Stimulated activated CD4-positive, alpha-beta T cell treated with anti-CD3 and anti-CD28 coated beads, Interleukin-1b, Interleukin-23, amount 100 ng/mL, for 1 hour (primary cell): ENCODE results near the gene PRR20D.
"Not testable (repeated sequence)": the region's sequence is repeated elsewhere in the genome, so short reads cannot be mapped to it uniquely, and the experiment has no call there.

Experiments used
- DNase-seq, 2 donors: peaks; one replicate each; pipeline ENCODE4 v3.0.0-alpha.2; 2020; ENCODE audit warnings: low read depth in 2 of 2

PRR20D gene

DNA sequence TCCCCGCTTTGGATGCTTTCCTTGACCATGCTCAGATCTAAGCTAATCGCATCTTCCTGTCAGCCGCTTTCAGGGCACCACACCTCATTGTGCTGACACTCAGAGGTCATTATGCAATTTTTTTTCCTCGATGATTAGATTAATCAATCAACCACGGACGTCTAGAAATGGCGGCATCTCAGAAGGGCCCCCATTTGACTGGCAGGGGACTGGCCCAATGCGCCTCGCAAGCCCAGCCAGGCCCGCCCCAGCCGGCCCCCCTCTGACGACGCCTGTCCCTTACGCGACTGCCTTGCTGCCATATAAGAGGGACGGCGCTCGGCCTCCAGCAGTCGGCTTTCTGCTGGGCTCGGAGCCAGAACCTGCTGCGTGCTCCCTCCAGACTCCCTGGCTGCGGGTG, at the start of gene PRR20D:
TSS of gene PRR20D (plus strand) at position 301 of the 400 bp plus-strand sequence. CDS start 387 bp downstream, outside the sequence.
- not testable (repeated sequence) for DNase-seq

DNA sequence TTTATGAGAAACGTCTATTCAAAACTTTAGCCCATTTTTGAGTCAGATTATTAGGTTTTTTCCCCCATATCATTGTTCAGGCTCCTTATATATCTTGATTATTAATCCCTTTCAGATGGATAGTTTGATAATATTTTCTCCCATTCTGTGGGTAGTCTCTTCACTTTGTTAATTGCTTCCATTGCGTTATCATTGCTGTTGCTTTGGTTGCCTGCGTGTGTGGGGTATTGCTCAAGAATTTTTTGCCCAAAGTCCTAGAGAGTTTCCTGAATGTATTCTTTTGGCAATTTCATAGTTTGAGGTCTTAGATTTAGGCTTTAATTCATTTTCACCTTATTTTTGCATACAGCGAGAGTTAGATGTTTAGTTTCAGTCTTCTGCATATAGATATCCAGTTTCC, 45.5 kb upstream of the PRR20D start:
- DNase-seq = no peak

DNA sequence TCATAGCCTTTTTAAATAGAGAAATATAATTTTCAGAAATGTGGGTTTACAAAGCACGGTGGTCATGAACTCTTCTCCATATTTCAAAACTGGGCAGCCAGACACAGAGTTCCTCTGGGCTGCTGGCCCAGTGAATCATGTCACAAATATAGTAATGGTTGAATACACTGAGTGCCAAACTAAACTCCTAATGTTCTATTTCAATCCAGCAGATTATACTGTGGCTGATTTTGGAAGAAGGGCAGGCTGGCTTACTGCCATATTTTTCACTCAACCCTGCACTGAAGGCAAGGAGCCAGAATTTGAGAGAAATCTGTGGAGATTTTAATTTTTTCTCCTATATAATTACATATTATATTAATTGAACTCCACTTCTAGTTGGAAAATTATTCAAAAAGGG, 36.8 kb upstream of the PRR20D start:
- no peak for DNase-seq

DNA sequence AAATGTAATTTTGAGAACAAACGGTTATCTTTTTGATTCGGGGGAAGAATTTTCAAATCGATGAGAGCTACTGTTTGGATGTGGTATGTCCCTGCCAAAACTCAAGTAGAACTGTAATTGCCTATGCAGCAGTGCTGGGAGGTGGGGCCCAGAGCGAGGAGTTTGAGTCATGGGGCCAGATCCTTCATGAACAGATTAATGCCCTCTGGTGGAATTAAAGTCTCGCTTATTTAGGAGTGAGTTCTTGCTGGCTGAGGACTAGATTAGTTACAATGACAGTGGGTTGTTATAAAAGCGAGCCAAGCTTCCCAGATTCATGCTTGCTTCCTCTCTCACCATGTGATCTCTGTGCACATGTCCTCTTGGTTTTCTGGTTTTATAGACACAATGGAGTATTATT, 31.5 kb upstream of the PRR20D start:
- DNase-seq = no peak

DNA sequence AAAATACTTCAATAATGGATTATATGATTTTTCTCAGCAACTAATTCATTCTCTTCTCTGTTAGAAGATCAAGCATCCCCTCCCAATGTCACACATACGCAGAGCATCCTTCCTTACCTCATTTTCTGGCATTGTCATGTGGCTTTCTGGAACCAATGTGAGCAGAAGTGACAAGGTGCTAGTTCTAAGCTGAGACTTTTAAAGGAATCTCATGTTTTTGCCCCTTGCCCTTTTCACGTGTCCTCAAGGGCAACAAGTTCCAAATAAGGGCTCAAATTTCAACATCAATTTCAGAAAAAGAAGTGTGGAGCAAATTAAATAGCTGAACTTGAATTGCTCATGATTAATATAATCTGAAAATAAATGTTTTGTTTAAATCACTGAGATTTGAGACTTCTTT, 24.3 kb upstream of the PRR20D start:
- DNase-seq = no peak

DNA sequence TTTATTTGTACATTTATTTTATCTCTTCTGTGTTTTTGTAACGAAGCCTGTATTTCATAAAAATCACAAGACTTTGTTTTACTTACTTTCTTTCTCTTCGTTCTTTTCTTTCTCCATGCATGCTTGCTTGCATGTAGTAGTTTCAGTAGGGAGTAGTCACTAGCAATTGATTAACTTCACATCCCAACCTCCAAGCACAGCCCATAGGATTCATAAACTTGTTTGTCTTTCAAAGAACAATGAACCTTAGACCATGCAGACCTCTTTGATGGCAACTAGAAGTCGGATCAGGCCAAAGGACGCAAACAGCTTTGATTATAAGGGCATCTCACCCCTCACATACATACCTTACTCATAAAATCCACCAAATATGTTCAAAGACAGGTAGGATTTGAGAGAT, 22.8 kb upstream of the PRR20D start:
- DNase-seq = no peak

DNA sequence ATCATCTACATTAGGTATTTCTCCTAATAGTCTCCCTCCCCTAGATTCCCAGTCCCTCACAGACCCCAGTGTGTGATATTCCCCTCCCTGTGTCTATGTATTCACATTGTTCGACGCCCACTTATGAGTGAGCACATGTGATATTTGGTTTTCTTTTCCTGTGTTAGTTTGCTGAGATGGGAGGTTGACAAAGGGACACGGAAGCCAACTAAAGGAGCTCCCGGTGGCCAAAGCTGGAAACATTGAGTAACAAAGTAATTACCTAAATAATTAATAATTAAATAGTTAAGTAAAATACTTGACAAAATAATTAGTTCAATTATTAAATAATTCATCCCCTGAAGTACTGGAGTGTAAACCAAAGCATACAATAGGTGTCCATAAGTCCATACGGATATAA, 21.4 kb upstream of the PRR20D start:
- no peak for DNase-seq

DNA sequence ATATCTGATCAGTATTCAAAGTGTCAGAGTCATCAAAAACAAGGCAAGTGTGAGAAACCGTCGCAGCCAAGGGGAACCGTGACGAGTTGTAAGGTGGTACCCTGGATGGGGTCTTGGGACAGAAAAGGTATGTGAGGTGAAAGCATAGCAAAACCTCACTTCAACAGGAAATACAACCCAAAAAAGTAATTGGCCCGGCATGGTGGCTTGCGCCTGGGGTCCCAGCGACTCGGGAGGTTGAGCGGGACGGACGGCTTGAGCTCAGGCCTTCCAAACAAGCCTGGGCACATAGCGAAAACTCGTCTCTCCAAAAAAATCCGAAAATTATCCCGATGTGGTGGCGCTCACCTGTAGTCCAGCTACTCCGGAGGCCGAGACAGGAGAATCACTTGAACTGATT, 20.7 kb upstream of the PRR20D start:
- not testable (repeated sequence) for DNase-seq

DNA sequence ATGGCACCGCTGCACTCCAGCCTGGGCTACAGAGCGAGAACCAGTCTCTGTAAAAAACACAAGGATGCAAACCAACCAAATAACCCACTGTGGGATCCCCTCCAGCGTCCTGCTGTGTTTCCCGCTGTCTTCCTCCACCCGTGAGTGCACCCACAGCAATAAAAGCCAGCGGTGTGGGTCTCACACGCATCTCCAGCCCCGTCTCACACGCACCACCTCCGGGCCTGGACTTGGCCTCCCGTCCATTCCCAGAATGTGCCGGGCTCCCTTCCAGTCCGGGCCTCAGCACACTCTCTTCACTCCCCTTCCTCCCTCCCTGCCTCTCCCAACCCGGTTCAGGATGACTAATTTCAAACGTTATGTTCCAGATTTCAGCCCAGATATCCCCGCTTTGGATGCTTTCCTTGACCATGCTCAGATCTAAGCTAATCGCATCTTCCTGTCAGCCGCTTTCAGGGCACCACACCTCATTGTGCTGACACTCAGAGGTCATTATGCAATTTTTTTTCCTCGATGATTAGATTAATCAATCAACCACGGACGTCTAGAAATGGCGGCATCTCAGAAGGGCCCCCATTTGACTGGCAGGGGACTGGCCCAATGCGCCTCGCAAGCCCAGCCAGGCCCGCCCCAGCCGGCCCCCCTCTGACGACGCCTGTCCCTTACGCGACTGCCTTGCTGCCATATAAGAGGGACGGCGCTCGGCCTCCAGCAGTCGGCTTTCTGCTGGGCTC, 20.0 kb upstream of the PRR20D start, which contains the start of gene PRR20A:
TSS of gene PRR20A (plus strand) at position 684 of the 734 bp plus-strand sequence. CDS start 387 bp downstream, outside the sequence.
- DNase-seq = not testable (repeated sequence)

DNA sequence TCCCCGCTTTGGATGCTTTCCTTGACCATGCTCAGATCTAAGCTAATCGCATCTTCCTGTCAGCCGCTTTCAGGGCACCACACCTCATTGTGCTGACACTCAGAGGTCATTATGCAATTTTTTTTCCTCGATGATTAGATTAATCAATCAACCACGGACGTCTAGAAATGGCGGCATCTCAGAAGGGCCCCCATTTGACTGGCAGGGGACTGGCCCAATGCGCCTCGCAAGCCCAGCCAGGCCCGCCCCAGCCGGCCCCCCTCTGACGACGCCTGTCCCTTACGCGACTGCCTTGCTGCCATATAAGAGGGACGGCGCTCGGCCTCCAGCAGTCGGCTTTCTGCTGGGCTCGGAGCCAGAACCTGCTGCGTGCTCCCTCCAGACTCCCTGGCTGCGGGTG, 13.2 kb upstream of the PRR20D start, which contains the start of gene PRR20B:
TSS of gene PRR20B (plus strand) at position 301 of the 400 bp plus-strand sequence. CDS start 387 bp downstream, outside the sequence.
- not testable (repeated sequence) for DNase-seq

DNA sequence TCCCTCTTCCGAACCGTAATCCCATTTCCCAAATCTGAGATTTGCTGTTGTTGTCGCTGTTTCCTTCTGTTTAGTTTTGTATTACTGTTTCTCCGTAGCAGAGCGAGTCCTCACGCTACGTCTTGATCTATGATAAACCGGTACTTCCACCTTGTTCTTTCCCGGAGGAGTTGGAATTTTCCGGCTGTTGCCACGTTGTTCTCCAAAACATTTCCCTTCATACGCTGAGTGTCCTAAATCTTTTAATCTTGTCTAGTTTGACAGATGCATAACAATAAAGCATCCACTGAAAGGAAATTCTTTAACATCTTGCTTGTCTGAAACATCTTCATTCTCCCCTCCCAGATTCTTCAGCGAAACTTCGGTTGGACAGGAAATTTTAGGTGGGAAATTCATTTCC, 12.3 kb upstream of the PRR20D start:
- DNase-seq = not testable (repeated sequence)

DNA sequence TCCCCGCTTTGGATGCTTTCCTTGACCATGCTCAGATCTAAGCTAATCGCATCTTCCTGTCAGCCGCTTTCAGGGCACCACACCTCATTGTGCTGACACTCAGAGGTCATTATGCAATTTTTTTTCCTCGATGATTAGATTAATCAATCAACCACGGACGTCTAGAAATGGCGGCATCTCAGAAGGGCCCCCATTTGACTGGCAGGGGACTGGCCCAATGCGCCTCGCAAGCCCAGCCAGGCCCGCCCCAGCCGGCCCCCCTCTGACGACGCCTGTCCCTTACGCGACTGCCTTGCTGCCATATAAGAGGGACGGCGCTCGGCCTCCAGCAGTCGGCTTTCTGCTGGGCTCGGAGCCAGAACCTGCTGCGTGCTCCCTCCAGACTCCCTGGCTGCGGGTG, 6.7 kb upstream of the PRR20D start, which contains the start of gene PRR20C:
TSS of gene PRR20C (plus strand) at position 301 of the 400 bp plus-strand sequence. CDS start 387 bp downstream, outside the sequence.
- not testable (repeated sequence) for DNase-seq

DNA sequence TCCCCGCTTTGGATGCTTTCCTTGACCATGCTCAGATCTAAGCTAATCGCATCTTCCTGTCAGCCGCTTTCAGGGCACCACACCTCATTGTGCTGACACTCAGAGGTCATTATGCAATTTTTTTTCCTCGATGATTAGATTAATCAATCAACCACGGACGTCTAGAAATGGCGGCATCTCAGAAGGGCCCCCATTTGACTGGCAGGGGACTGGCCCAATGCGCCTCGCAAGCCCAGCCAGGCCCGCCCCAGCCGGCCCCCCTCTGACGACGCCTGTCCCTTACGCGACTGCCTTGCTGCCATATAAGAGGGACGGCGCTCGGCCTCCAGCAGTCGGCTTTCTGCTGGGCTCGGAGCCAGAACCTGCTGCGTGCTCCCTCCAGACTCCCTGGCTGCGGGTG, 6.5 kb downstream of the PRR20D start, which contains the start of gene PRR20E:
TSS of gene PRR20E (plus strand) at position 301 of the 400 bp plus-strand sequence. CDS start 387 bp downstream, outside the sequence.
- DNase-seq = not testable (repeated sequence)

DNA sequence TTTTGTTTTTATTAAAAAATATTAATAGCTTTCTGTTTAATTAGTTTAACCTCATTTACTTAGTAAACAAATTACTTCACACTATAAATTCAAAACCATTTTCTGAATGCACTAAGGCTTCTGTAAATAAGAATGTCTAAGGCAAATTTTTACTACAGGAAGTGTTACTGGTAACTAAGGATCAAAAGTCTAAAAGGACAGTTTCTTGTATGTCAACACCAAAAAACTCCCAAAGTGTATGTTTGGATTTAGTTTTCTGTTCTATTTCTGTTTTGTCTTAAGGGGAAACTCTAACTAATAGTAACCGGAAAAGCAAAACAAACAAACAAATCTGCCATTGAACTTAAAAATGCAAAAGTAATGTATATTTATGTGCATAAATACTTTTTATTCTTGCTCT, 31.2 kb downstream of the PRR20D start:
- DNase-seq = no peak

DNA sequence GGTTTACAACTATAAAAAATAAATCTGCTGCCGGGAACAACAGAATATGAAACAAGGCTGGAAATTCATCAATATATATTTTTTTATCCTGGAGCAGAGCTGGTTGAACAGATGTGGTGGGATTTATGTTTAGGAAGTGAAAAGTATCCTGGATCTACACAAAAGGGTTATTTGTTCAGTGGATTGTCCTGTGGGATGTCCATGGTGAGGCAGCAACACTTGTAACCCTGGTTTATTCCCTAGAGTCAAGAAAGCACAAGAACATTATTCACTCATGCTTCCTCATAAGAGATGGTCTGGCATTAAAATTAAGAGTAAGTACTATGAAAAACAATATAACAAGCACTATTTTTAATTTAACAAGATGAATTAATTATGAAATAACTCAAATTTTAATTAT, 52.6 kb downstream of the PRR20D start:
- no peak for DNase-seq
